Measurements from ENCODE around the gene TPM1. TPM values are rescaled to one million over a fixed set of nuclear protein-coding genes. Genes with fewer than 3 reads are reported as not detected.
"Not testable (repeated sequence)": the region's sequence is repeated elsewhere in the genome, so short reads cannot be mapped to it uniquely, and the experiment has no call there.

The TPM1 gene
- total RNA-seq, 1 donor from 2014 or later, result 154 TPM

GRCh38 chr15:63093486-63094205 is 51.1 kb downstream of the TPM1 start:
- no peak for DNase-seq (ENCODE audit: low spot score)

GRCh38 chr15:63094495-63094931 is 52.0 kb downstream of the TPM1 start:
- DNase-seq (ENCODE audit: low spot score), result no peak

GRCh38 chr15:63096178-63096577 is 53.6 kb downstream of the TPM1 start:
- DNase-seq (ENCODE audit: low spot score), result no peak

GRCh38 chr15:63098901-63099300 is 56.4 kb downstream of the TPM1 start:
- not testable (repeated sequence) for DNase-seq (ENCODE audit: low spot score)

- not testable (repeated sequence) for DNase-seq (ENCODE audit: low spot score)
These were observed 57.0 kb downstream of the TPM1 start for GRCh38 chr15:63099581-63099980.

GRCh38 chr15:63103416-63103815 is 60.9 kb downstream of the TPM1 start:
- DNase-seq (ENCODE audit: low spot score), result no peak

- no peak for DNase-seq (ENCODE audit: low spot score)
These were observed 62.2 kb downstream of the TPM1 start for GRCh38 chr15:63104727-63105126.

GRCh38 chr15:63105354-63105753 is 62.8 kb downstream of the TPM1 start:
- not testable (repeated sequence) for DNase-seq (ENCODE audit: low spot score)

GRCh38 chr15:63107895-63108546 is 65.5 kb downstream of the TPM1 start:
- DNase-seq (ENCODE audit: low spot score), result no peak

- no peak for DNase-seq (ENCODE audit: low spot score)
These were observed 67.0 kb downstream of the TPM1 start for GRCh38 chr15:63109498-63109897.

- DNase-seq (ENCODE audit: low spot score), result no peak
These were observed 67.4 kb downstream of the TPM1 start for GRCh38 chr15:63109920-63110319.

- no peak for DNase-seq (ENCODE audit: low spot score)
These were observed 68.0 kb downstream of the TPM1 start for GRCh38 chr15:63110428-63111026.

GRCh38 chr15:63111481-63111880 is 68.9 kb downstream of the TPM1 start:
- no peak for DNase-seq (ENCODE audit: low spot score)

- no peak for DNase-seq (ENCODE audit: low spot score)
These were observed 70.3 kb downstream of the TPM1 start for GRCh38 chr15:63112871-63113270.

- DNase-seq (ENCODE audit: low spot score), result no peak
These were observed 71.9 kb downstream of the TPM1 start for GRCh38 chr15:63114465-63114864.

Other genes starting within 250 kb of the TPM1 start
- gene LACTB, start 79.1 kb downstream of the TPM1 start, total RNA-seq, result 30.1 TPM
- 158 TPM for gene RPS27L, start 114.7 kb downstream of the TPM1 start, total RNA-seq
- gene RAB8B, start 146.9 kb downstream of the TPM1 start, total RNA-seq, result 46.8 TPM
- gene APH1B, start 234.9 kb downstream of the TPM1 start, total RNA-seq, result 25.0 TPM